Measurements from ENCODE around the gene WASL. TPM values are rescaled to one million over a fixed set of nuclear protein-coding genes. Genes with fewer than 3 reads are reported as not detected.

The WASL gene
- total RNA-seq, 1 donor from 2014 or later: 36.0 TPM

- H3K4me1 ChIP-seq (ENCODE audit: insufficient read depth, low read length): no peaks in the 10 kb centered on the region
- H3K9me3 Mint-ChIP-seq (ENCODE audit: unreplicated experiment): peaks cover 2% of the 10 kb centered on the region
- H3K4me1 Mint-ChIP-seq (ENCODE audit: low read depth, unreplicated experiment): peaks cover 5% of the 10 kb centered on the region
- H3K4me3 Mint-ChIP-seq (ENCODE audit: unreplicated experiment): no peak overlapping the region
- no peak for FAIRE-seq
- no peak overlapping the region for H2AFZ ChIP-seq (ENCODE audit: low read depth, low read length)
- H3K9me3 ChIP-seq (ENCODE audit: insufficient read depth, low read depth, low read length): no peaks in the 10 kb centered on the region
- H3K27me3 Mint-ChIP-seq (ENCODE audit: low read depth, unreplicated experiment): no peaks in the 10 kb centered on the region
- H3K79me2 ChIP-seq (ENCODE audit: insufficient read depth, low read length): no peaks in the 10 kb centered on the region
- DNase-seq (ENCODE audit: low read depth): no peak
- H3K36me3 Mint-ChIP-seq (ENCODE audit: low read depth, unreplicated experiment): no peaks in the 10 kb centered on the region
- H3K9ac ChIP-seq (ENCODE audit: low read length): no peak overlapping the region
- no peak overlapping the region for H3K27ac Mint-ChIP-seq (ENCODE audit: unreplicated experiment)
- H3K4me2 ChIP-seq (ENCODE audit: low read length): no peak overlapping the region
- H3K27me3 ChIP-seq (ENCODE audit: insufficient read depth, low read length): peaks cover 2% of the 10 kb centered on the region
- H3K27ac ChIP-seq (ENCODE audit: low read depth, low read length): no peak overlapping the region
- H3K36me3 ChIP-seq (ENCODE audit: insufficient read depth, low read length): no peaks in the 10 kb centered on the region
- H3K4me3 ChIP-seq (ENCODE audit: insufficient read depth, low read depth, low read length): no peak overlapping the region
- H4K20me1 ChIP-seq (ENCODE audit: insufficient read depth, low read length): no peaks in the 10 kb centered on the region
- TF ChIP-seq, protein P1, sequence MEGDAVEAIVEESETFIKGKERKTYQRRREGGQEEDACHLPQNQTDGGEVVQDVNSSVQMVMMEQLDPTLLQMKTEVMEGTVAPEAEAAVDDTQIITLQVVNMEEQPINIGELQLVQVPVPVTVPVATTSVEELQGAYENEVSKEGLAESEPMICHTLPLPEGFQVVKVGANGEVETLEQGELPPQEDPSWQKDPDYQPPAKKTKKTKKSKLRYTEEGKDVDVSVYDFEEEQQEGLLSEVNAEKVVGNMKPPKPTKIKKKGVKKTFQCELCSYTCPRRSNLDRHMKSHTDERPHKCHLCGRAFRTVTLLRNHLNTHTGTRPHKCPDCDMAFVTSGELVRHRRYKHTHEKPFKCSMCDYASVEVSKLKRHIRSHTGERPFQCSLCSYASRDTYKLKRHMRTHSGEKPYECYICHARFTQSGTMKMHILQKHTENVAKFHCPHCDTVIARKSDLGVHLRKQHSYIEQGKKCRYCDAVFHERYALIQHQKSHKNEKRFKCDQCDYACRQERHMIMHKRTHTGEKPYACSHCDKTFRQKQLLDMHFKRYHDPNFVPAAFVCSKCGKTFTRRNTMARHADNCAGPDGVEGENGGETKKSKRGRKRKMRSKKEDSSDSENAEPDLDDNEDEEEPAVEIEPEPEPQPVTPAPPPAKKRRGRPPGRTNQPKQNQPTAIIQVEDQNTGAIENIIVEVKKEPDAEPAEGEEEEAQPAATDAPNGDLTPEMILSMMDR (IDR thresholded peaks at IDR 0.05; ENCODE audit: insufficient read depth, low read depth, low read length): no peak
- TF ChIP-seq EZH2 (IDR thresholded peaks at IDR 0.05; ENCODE audit: insufficient read depth, low read length): no peak
Observed at GRCh38 chr7:123789206-123789784, 40.5 kb upstream of the WASL start.

- H3K4me3 ChIP-seq (ENCODE audit: insufficient read depth, low read depth, low read length): no peak overlapping the region
- no peak for DNase-seq (ENCODE audit: low read depth)
- H4K20me1 ChIP-seq (ENCODE audit: insufficient read depth, low read length): no peaks in the 10 kb centered on the region
- no peak for TF ChIP-seq EZH2 (IDR thresholded peaks at IDR 0.05; ENCODE audit: insufficient read depth, low read length)
- TF ChIP-seq, protein P1 (IDR thresholded peaks at IDR 0.05; ENCODE audit: insufficient read depth, low read depth, low read length): no peak
- no peaks in the 10 kb centered on the region for H3K27me3 Mint-ChIP-seq (ENCODE audit: low read depth, unreplicated experiment)
- H3K79me2 ChIP-seq (ENCODE audit: insufficient read depth, low read length): no peaks in the 10 kb centered on the region
- no peak overlapping the region for H3K27ac ChIP-seq (ENCODE audit: low read depth, low read length)
- no peak overlapping the region for H3K4me3 Mint-ChIP-seq (ENCODE audit: unreplicated experiment)
- H3K4me2 ChIP-seq (ENCODE audit: low read length): no peak overlapping the region
- H3K4me1 Mint-ChIP-seq (ENCODE audit: low read depth, unreplicated experiment): peaks cover 5% of the 10 kb centered on the region
- H3K9me3 ChIP-seq (ENCODE audit: insufficient read depth, low read depth, low read length): no peaks in the 10 kb centered on the region
- H3K9ac ChIP-seq (ENCODE audit: low read length): no peak overlapping the region
- H3K4me1 ChIP-seq (ENCODE audit: insufficient read depth, low read length): no peaks in the 10 kb centered on the region
- H3K36me3 Mint-ChIP-seq (ENCODE audit: low read depth, unreplicated experiment): no peaks in the 10 kb centered on the region
- H3K9me3 Mint-ChIP-seq (ENCODE audit: unreplicated experiment): no peaks in the 10 kb centered on the region
- H3K36me3 ChIP-seq (ENCODE audit: insufficient read depth, low read length): no peaks in the 10 kb centered on the region
- H2AFZ ChIP-seq (ENCODE audit: low read depth, low read length): no peak overlapping the region
- H3K27me3 ChIP-seq (ENCODE audit: insufficient read depth, low read length): peaks cover 2% of the 10 kb centered on the region
- no peak overlapping the region for H3K27ac Mint-ChIP-seq (ENCODE audit: unreplicated experiment)
- no peak for FAIRE-seq
Observed at GRCh38 chr7:123788584-123788983, 39.8 kb upstream of the WASL start.

DNA sequence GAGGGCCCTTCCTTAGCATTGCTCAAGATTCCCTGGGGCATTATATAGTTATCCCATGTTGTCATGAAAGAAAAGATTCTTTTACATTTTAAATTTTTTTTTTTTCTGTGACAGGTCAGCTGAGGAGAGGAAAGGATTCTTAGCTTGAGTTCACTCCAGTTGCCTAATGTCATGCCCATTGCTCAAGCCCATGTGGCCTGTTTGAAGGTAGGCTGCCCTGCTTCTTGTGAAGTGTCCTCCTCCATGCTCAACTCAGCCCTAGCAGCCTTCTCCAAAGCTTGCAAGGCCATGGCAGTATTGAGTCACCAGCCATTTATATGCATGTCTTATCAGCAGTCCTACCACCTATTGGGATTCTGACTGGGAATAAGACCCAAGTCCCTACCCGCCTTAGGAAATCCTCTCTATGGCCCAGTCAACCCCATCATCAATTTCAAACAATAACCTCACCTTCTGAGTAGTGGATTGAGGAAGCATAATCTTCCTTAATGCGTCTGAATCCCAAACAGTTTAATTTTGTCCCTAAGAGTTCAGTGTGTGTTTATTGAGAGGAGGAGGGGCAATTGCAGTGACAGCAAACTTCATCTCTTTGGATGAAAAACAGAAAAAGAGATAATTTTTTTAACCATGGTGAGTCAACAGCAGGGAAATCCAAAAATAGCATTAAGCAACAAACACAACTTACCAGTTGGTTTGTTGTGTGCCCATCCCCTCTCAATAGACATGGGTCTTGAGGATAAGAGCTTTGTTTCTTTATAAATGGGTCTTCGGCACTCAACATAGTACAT, 38.6 kb upstream of the WASL start:
- no peaks in the 10 kb centered on the region for H3K36me3 Mint-ChIP-seq (ENCODE audit: low read depth, unreplicated experiment)
- H3K27ac Mint-ChIP-seq (ENCODE audit: unreplicated experiment): no peak overlapping the region
- H3K9me3 ChIP-seq (ENCODE audit: insufficient read depth, low read depth, low read length): no peaks in the 10 kb centered on the region
- DNase-seq (ENCODE audit: low read depth) (no peak), FAIRE-seq (no peak)
- H3K27ac ChIP-seq (ENCODE audit: low read depth, low read length): no peak overlapping the region
- no peak overlapping the region for H3K4me3 Mint-ChIP-seq (ENCODE audit: unreplicated experiment)
- H3K4me3 ChIP-seq (ENCODE audit: insufficient read depth, low read depth, low read length): no peak overlapping the region
- H3K27me3 ChIP-seq (ENCODE audit: insufficient read depth, low read length): peaks cover 2% of the 10 kb centered on the region
- H3K4me1 Mint-ChIP-seq (ENCODE audit: low read depth, unreplicated experiment): peaks cover 5% of the 10 kb centered on the region
- H3K9me3 Mint-ChIP-seq (ENCODE audit: unreplicated experiment): no peaks in the 10 kb centered on the region
- no peaks in the 10 kb centered on the region for H3K79me2 ChIP-seq (ENCODE audit: insufficient read depth, low read length)
- no peak overlapping the region for H3K4me2 ChIP-seq (ENCODE audit: low read length)
- TF ChIP-seq EZH2 (IDR thresholded peaks at IDR 0.05; ENCODE audit: insufficient read depth, low read length): no peak
- TF ChIP-seq, protein P1 (IDR thresholded peaks at IDR 0.05; ENCODE audit: insufficient read depth, low read depth, low read length): no peak
- H3K9ac ChIP-seq (ENCODE audit: low read length): no peak overlapping the region
- no peak overlapping the region for H2AFZ ChIP-seq (ENCODE audit: low read depth, low read length)
- no peaks in the 10 kb centered on the region for H3K27me3 Mint-ChIP-seq (ENCODE audit: low read depth, unreplicated experiment)
- no peaks in the 10 kb centered on the region for H4K20me1 ChIP-seq (ENCODE audit: insufficient read depth, low read length)
- no peaks in the 10 kb centered on the region for H3K36me3 ChIP-seq (ENCODE audit: insufficient read depth, low read length)
- no peaks in the 10 kb centered on the region for H3K4me1 ChIP-seq (ENCODE audit: insufficient read depth, low read length)

All from astrocyte (in vitro differentiated cells and primary cell).